Measurements from ENCODE around the gene LCP2. TPM values are rescaled to one million over a fixed set of nuclear protein-coding genes. Genes with fewer than 3 reads are reported as not detected.

Gene LCP2
- total RNA-seq, 1 donor: not detected

- Histone ChIP-seq H3K27me3 (ENCODE audit: insufficient read depth, low read length) (no peaks in the 10 kb centered on the region), H3K4me3 (ENCODE audit: insufficient read depth, low read length) (no peak overlapping the region), H3K36me3 (ENCODE audit: insufficient read depth, low read length) (no peaks in the 10 kb centered on the region), H3K27ac (ENCODE audit: low read depth, low read length) (no peak overlapping the region), H3K9me3 (ENCODE audit: low read depth, low read length) (no peaks in the 10 kb centered on the region), H2AFZ (ENCODE audit: low read length) (no peak overlapping the region), H3K4me2 (ENCODE audit: insufficient read depth, low read length) (no peak overlapping the region), H4K20me1 (ENCODE audit: insufficient read depth, low read length) (no peaks in the 10 kb centered on the region), H3K79me2 (ENCODE audit: insufficient read depth, low read length) (no peaks in the 10 kb centered on the region), H3K4me1 (ENCODE audit: insufficient read depth, low read length) (no peaks in the 10 kb centered on the region)
- no peak for DNase-seq (ENCODE audit: insufficient read length, low spot score, missing footprints)
- no peak for TF ChIP-seq CTCF (IDR thresholded peaks at IDR 0.05; ENCODE audit: extremely low read depth, low read depth, low read length)
Measured at GRCh38 chr5:170279459-170279817, 18.1 kb downstream of the LCP2 start.

- H3K79me2 ChIP-seq (ENCODE audit: insufficient read depth, low read length): no peaks in the 10 kb centered on the region
- no peaks in the 10 kb centered on the region for H3K9me3 ChIP-seq (ENCODE audit: low read depth, low read length)
- H3K27me3 ChIP-seq (ENCODE audit: insufficient read depth, low read length): no peaks in the 10 kb centered on the region
- H3K36me3 ChIP-seq (ENCODE audit: insufficient read depth, low read length): no peaks in the 10 kb centered on the region
- no peak overlapping the region for H3K4me3 ChIP-seq (ENCODE audit: insufficient read depth, low read length)
- DNase-seq (ENCODE audit: insufficient read length, low spot score, missing footprints): no peak
- no peaks in the 10 kb centered on the region for H3K4me1 ChIP-seq (ENCODE audit: insufficient read depth, low read length)
- H3K27ac ChIP-seq (ENCODE audit: low read depth, low read length): no peak overlapping the region
- no peak for TF ChIP-seq CTCF (IDR thresholded peaks at IDR 0.05; ENCODE audit: extremely low read depth, low read depth, low read length)
- H2AFZ ChIP-seq (ENCODE audit: low read length): no peak overlapping the region
- no peaks in the 10 kb centered on the region for H4K20me1 ChIP-seq (ENCODE audit: insufficient read depth, low read length)
- no peak overlapping the region for H3K4me2 ChIP-seq (ENCODE audit: insufficient read depth, low read length)
Measured at GRCh38 chr5:170278611-170279458, 18.7 kb downstream of the LCP2 start.

GRCh38 chr5:170277867-170278281, 19.7 kb downstream of the LCP2 start:
- Histone ChIP-seq H3K36me3 (ENCODE audit: insufficient read depth, low read length) (no peaks in the 10 kb centered on the region), H3K27me3 (ENCODE audit: insufficient read depth, low read length) (no peaks in the 10 kb centered on the region), H4K20me1 (ENCODE audit: insufficient read depth, low read length) (no peaks in the 10 kb centered on the region), H3K4me3 (ENCODE audit: insufficient read depth, low read length) (no peak overlapping the region), H3K27ac (ENCODE audit: low read depth, low read length) (no peak overlapping the region), H3K4me2 (ENCODE audit: insufficient read depth, low read length) (no peak overlapping the region), H3K79me2 (ENCODE audit: insufficient read depth, low read length) (no peaks in the 10 kb centered on the region), H3K4me1 (ENCODE audit: insufficient read depth, low read length) (no peaks in the 10 kb centered on the region), H2AFZ (ENCODE audit: low read length) (no peak overlapping the region), H3K9me3 (ENCODE audit: low read depth, low read length) (no peaks in the 10 kb centered on the region)
- no peak for TF ChIP-seq CTCF (IDR thresholded peaks at IDR 0.05; ENCODE audit: extremely low read depth, low read depth, low read length)
- DNase-seq (ENCODE audit: insufficient read length, low spot score, missing footprints): no peak

GRCh38 chr5:170276140-170276539, 21.4 kb downstream of the LCP2 start:
- H3K4me2 ChIP-seq (ENCODE audit: insufficient read depth, low read length): no peak overlapping the region
- H3K27ac ChIP-seq (ENCODE audit: low read depth, low read length): no peak overlapping the region
- H3K36me3 ChIP-seq (ENCODE audit: insufficient read depth, low read length): no peaks in the 10 kb centered on the region
- no peak overlapping the region for H3K4me3 ChIP-seq (ENCODE audit: insufficient read depth, low read length)
- H4K20me1 ChIP-seq (ENCODE audit: insufficient read depth, low read length): no peaks in the 10 kb centered on the region
- no peaks in the 10 kb centered on the region for H3K27me3 ChIP-seq (ENCODE audit: insufficient read depth, low read length)
- no peak for TF ChIP-seq CTCF (IDR thresholded peaks at IDR 0.05; ENCODE audit: extremely low read depth, low read depth, low read length)
- no peaks in the 10 kb centered on the region for H3K79me2 ChIP-seq (ENCODE audit: insufficient read depth, low read length)
- no peak overlapping the region for H2AFZ ChIP-seq (ENCODE audit: low read length)
- no peak for DNase-seq (ENCODE audit: insufficient read length, low spot score, missing footprints)
- no peaks in the 10 kb centered on the region for H3K4me1 ChIP-seq (ENCODE audit: insufficient read depth, low read length)
- no peaks in the 10 kb centered on the region for H3K9me3 ChIP-seq (ENCODE audit: low read depth, low read length)

Measured in osteoblast (primary cell).